Cardiac fibroblast (primary cell): ENCODE measurements around the gene BANF2.
A peak's percentile ranks its signal among the peaks of the same experiment; 100 is the strongest.

ENCODE experiments used
- DNase-seq, 2 donors: peaks; one replicate each; pipeline versions ENCODE4 v3.0.0 to v3.0.0-alpha.2; 2010; ENCODE audit warnings: low read depth in 2 of 2
- H3K4me3 ChIP-seq, 2 donors: replicated peaks in 1 of 2; 1 replicate in 1 of 2; 2 replicates in 1 of 2; pipeline ENCODE4 v1.5.1; 2011; ENCODE audit warnings: low read depth in 2 of 2, low read length in 2 of 2, mild to moderate bottlenecking in 2 of 2, moderate library complexity in 1 of 2
- TF ChIP-seq, protein P1 (sequence below): IDR thresholded peaks from one replicate; pipeline ENCODE4 v1.5.1; 2011; ENCODE audit warnings: low read depth, mild to moderate bottlenecking, low read length, inconsistent platforms

Gene BANF2

DNA sequence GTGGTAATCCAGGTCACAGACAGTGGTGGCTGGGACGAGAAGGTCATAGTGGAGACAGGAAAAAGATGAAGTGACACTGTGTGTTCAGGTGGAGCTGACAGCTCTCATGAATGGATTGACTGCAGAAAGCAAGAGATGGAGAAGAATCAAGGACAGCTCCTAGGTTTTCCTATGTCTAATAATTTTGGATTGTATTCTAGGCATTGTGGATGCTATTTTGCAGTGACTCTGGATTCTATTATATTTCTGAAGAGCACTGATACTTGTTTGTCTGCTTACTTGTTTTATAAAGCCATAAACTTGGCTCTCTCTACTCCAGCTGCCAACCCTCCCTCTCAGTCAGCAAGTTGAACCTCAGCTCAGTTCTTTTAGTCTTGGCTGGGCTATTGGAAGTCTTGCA lies 58.7 kb downstream of the BANF2 start:
- TF ChIP-seq, protein P1, sequence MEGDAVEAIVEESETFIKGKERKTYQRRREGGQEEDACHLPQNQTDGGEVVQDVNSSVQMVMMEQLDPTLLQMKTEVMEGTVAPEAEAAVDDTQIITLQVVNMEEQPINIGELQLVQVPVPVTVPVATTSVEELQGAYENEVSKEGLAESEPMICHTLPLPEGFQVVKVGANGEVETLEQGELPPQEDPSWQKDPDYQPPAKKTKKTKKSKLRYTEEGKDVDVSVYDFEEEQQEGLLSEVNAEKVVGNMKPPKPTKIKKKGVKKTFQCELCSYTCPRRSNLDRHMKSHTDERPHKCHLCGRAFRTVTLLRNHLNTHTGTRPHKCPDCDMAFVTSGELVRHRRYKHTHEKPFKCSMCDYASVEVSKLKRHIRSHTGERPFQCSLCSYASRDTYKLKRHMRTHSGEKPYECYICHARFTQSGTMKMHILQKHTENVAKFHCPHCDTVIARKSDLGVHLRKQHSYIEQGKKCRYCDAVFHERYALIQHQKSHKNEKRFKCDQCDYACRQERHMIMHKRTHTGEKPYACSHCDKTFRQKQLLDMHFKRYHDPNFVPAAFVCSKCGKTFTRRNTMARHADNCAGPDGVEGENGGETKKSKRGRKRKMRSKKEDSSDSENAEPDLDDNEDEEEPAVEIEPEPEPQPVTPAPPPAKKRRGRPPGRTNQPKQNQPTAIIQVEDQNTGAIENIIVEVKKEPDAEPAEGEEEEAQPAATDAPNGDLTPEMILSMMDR, result no peak
- no peak for DNase-seq
- no peak overlapping the region for H3K4me3 ChIP-seq

DNA sequence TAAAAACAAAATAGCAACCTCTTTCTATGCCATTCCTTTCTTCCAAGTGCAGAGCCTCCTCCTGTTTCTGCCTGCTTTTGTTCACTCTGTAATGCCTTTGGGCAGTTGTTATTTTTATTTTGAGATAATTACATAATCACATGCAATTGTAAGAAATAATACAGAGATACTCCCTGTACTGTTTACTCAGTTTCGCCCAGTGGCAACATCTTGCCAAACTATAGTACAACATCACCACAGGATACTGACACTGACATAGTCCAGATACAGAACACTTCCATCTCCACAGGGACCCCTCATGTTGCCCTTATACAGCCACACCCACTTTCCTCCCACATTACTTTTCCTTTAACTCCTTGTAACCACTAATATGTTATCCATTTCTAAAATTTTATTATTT lies 59.7 kb downstream of the BANF2 start:
- no peak overlapping the region for H3K4me3 ChIP-seq
- peak in 1 of 2 donors; percentile 55 for DNase-seq
- TF ChIP-seq, protein P1, result no peak

DNA sequence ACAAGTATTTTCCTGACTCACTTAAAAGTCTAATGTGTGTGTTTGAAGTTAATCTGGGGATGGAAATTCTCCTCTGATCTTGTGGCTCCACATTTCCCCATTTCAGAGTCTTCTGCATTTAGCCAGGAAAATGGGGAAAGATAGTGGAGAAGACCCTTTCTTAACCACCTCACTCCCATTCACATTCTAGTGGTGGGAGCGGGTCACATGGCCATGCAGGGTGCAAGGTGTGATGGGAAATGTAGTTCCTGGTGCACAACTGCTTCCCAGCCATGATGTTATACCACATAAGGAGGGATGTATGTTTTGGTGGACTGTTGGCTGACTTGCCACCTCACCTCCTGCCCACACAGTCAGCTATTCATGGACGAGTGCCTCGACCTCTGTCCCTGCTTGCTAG lies 61.8 kb downstream of the BANF2 start:
- peak in 1 of 2 donors; percentile 14 for DNase-seq
- no peak overlapping the region for H3K4me3 ChIP-seq
- TF ChIP-seq, protein P1, result no peak

DNA sequence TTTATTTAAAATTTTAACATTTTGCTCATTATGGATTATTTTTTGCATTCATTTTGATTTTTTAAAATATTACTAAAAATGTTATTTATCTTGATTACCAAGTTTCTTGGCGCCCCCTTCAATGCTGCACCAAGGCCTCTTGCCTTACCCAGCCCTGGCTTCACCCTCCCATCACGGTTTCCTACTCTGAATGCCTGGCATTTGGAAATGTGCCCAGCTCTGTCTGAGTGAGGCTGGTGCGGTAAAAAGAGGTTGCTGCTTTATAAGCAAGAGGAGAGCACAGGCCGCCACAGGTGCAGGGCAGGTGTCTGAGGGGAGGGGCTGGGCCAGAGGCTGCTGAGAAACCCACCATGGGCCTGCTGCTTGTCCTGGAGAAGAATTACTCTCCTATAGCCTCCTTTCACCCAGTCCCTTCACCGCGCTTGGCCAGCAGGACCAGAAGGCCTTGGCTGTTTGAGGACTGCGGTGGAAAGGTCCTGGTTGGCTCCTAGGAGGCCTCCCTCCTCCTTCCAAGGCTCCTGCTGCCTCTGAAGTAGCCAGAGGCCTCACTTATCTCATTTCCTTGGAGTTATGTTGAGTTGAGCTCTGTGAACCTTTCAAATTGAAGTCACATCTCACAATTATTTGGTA lies 62.6 kb downstream of the BANF2 start:
- no peak for DNase-seq
- TF ChIP-seq, protein P1, result no peak
- no peak overlapping the region for H3K4me3 ChIP-seq

DNA sequence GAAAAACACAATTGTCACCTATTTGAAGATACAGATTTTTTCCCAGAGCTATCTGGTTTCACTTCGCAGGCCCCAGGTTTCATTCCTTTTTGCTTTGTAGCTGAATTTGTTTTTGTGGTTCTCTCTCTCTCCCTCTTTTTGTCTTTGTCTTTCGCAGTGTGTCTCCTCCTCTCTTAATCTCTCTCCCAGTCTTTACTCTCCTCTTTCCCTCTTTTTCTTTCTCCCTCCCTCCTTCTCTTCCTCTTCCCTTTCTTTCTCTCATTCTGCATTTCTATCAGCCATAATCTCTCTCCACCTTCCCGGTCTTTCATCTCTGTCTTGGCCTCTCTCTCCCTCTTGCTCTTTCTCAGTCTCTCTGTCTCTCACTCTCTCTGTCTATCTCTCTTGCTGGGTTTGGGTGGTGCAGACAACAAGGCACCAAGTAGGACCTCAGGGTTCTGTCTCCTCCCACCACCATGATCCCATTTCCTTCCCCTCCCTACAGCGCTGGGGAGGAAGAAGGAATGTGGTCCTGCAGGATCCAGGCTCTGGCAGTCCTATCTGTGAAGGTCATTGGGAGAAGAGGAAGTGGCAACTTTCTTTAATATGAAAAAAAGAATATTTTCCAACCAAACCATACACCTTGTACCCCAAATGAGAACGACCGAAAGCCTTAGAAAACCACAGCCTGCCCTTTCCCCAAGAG lies 63.2 kb downstream of the BANF2 start:
- no peak overlapping the region for H3K4me3 ChIP-seq
- DNase-seq, result no peak
- TF ChIP-seq, protein P1, result no peak

DNA sequence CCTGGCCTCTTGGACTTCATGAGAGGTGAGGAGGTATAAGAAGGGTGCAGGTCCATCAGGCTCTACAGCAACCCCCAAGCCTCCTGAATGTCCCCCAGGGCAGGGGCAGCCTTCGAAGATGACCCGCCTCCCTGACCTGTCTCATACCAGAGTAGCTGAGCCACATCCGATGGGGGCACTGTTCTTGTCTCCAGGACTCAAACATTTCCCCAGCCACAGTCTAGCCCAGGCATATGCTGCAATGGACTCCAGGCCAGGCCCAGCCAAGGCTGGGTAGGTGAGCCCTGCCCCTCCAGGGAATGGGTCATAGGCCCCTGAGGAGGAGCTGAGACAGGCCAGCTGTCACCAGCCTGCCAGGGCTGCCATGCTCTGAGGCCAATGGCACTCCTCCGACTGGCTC lies 65.3 kb downstream of the BANF2 start:
- no peak overlapping the region for H3K4me3 ChIP-seq
- no peak for DNase-seq
- TF ChIP-seq, protein P1, result no peak
